Measurements from ENCODE around the gene ZSWIM6.

ZSWIM6 gene

DNA sequence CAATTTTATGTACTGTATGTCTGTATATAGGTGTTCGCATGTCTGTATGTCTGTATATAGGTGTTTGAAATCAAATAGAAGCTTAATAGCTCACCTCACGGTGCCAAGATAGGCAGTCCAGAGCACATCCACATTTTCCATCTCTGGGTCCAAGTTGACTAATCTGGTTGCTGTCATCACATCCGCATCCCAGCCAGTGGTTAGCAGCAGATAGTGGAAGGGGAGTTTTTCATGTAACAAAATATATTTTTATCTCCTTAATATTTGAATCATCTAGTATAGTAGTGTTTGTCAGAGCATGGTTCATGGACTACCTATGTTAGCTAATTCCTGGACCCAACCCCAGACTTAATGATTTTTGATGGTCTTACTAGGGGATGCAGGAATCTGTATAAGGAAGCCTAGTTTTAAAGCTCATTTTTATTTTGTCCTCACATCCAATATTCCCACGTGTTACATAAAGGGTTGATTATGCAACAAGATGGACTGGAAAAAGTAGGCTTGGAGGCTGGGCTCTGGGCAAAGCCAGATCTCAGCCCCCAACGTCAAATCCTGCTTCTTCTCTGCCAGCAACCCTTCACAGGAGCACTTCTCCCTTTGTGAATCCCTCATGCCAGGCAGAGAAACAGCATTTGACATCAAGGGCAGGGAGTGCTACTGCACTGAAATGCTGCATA is 219.7 kb downstream of the ZSWIM6 start:
- H3K27me3 ChIP-seq (replicated peaks; ENCODE audit: control insufficient read depth, insufficient read depth, low read length): no peaks in the 10 kb centered on the region
- no peak overlapping the region for H3K4me3 ChIP-seq (replicated peaks; ENCODE audit: low read depth, low read length)
- no peaks in the 10 kb centered on the region for H3K36me3 ChIP-seq (ENCODE audit: control insufficient read depth, insufficient read depth, low read length)
- DNase-seq (ENCODE audit: extremely low read depth, insufficient read length): no peak
- TF ChIP-seq, protein P1, sequence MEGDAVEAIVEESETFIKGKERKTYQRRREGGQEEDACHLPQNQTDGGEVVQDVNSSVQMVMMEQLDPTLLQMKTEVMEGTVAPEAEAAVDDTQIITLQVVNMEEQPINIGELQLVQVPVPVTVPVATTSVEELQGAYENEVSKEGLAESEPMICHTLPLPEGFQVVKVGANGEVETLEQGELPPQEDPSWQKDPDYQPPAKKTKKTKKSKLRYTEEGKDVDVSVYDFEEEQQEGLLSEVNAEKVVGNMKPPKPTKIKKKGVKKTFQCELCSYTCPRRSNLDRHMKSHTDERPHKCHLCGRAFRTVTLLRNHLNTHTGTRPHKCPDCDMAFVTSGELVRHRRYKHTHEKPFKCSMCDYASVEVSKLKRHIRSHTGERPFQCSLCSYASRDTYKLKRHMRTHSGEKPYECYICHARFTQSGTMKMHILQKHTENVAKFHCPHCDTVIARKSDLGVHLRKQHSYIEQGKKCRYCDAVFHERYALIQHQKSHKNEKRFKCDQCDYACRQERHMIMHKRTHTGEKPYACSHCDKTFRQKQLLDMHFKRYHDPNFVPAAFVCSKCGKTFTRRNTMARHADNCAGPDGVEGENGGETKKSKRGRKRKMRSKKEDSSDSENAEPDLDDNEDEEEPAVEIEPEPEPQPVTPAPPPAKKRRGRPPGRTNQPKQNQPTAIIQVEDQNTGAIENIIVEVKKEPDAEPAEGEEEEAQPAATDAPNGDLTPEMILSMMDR (IDR thresholded peaks at IDR 0.05; ENCODE audit: insufficient read depth, low read length, poor library complexity, severe bottlenecking): no peak

DNA sequence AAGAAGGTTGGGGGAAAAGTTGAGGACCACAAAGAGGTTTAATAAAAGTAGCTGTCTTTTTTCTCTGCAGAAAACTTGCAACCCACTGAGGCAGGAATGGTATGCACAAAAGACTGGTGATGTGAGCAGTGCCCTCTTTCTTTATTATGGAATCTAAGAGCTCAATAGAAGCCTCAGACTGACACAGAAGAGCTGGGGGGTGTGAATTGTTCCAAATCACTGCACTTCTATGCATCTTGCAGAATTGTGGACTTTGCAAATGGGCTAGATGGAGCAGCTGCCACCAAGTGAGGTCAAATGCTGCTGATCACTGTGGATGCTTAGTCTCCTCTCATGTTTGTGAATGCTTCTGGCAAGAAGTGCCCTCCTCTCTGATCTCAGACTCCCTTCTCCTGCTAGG is 227.1 kb downstream of the ZSWIM6 start:
- Histone ChIP-seq H3K36me3 (ENCODE audit: control insufficient read depth, insufficient read depth, low read length) (no peaks in the 10 kb centered on the region), H3K4me3 (replicated peaks; ENCODE audit: low read depth, low read length) (no peak overlapping the region), H3K27me3 (replicated peaks; ENCODE audit: control insufficient read depth, insufficient read depth, low read length) (no peaks in the 10 kb centered on the region; the same call in 1 of the 2 replicates)
- TF ChIP-seq, protein P1 (IDR thresholded peaks at IDR 0.05; ENCODE audit: insufficient read depth, low read length, poor library complexity, severe bottlenecking): no peak
- no peak for DNase-seq (ENCODE audit: extremely low read depth, insufficient read length)

DNA sequence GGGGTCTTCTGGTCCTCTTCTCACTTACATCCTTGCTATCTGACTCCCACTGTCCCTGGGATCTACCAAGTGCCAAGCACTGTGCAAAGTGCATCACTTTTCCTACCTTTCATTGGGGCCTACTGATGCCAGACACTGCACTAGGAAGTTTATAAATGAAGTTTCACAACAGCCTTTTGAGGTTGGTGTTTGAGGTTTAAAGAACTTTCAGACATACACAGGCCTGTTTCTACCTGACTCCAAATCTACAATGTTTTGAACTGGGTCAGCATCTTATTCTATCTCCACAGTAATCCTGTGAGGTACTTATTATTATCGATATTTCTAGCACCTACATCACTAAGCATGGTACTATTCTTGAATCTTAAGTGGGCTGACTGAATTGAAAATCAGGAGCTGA is 227.7 kb downstream of the ZSWIM6 start:
- Histone ChIP-seq H3K36me3 (ENCODE audit: control insufficient read depth, insufficient read depth, low read length) (no peaks in the 10 kb centered on the region), H3K27me3 (replicated peaks; ENCODE audit: control insufficient read depth, insufficient read depth, low read length) (no peaks in the 10 kb centered on the region; the same call in 1 of the 2 replicates), H3K4me3 (replicated peaks; ENCODE audit: low read depth, low read length) (no peak overlapping the region)
- TF ChIP-seq, protein P1 (IDR thresholded peaks at IDR 0.05; ENCODE audit: insufficient read depth, low read length, poor library complexity, severe bottlenecking): no peak
- no peak for DNase-seq (ENCODE audit: extremely low read depth, insufficient read length)

- DNase-seq (ENCODE audit: extremely low read depth, insufficient read length): no peak
- Histone ChIP-seq H3K36me3 (ENCODE audit: control insufficient read depth, insufficient read depth, low read length) (no peaks in the 10 kb centered on the region), H3K4me3 (replicated peaks; ENCODE audit: low read depth, low read length) (no peak overlapping the region), H3K27me3 (replicated peaks; ENCODE audit: control insufficient read depth, insufficient read depth, low read length) (no peaks in the 10 kb centered on the region; the same call in 1 of the 2 replicates)
- TF ChIP-seq, protein P1 (IDR thresholded peaks at IDR 0.05; ENCODE audit: insufficient read depth, low read length, poor library complexity, severe bottlenecking): no peak
Observed at GRCh38 chr5:61563401-61563800, 231.3 kb downstream of the ZSWIM6 start.

GRCh38 chr5:61567337-61567736 is 235.3 kb downstream of the ZSWIM6 start:
- Histone ChIP-seq H3K4me3 (replicated peaks; ENCODE audit: low read depth, low read length) (no peak overlapping the region), H3K36me3 (ENCODE audit: control insufficient read depth, insufficient read depth, low read length) (no peaks in the 10 kb centered on the region), H3K27me3 (replicated peaks; ENCODE audit: control insufficient read depth, insufficient read depth, low read length) (no peaks in the 10 kb centered on the region)
- TF ChIP-seq, protein P1 (IDR thresholded peaks at IDR 0.05; ENCODE audit: insufficient read depth, low read length, poor library complexity, severe bottlenecking): no peak
- DNase-seq (ENCODE audit: extremely low read depth, insufficient read length): no peak

DNA sequence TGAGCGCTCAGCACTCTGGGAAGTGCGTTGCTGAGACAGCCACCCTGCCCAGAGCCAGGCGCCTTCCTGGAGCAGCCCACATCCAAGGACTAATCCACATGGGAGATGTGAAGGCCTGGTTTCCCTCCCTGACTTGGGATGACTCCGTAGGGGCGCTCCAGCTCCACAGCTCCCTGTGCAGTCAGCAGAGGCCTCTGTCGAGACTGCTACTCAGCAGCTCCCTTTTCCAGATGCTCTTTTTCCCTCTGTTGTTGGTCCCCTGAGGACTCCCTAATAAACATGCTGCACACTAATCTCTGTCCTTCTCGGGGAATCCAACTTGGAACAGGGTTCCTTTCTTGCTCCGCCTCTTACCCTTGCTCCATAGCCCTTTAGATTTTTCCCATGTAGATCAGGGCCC is 237.3 kb downstream of the ZSWIM6 start:
- H3K27me3 ChIP-seq (replicated peaks; ENCODE audit: control insufficient read depth, insufficient read depth, low read length): no peaks in the 10 kb centered on the region
- H3K36me3 ChIP-seq (ENCODE audit: control insufficient read depth, insufficient read depth, low read length): no peaks in the 10 kb centered on the region
- no peak overlapping the region for H3K4me3 ChIP-seq (replicated peaks; ENCODE audit: low read depth, low read length)
- no peak for DNase-seq (ENCODE audit: extremely low read depth, insufficient read length)
- TF ChIP-seq, protein P1 (IDR thresholded peaks at IDR 0.05; ENCODE audit: insufficient read depth, low read length, poor library complexity, severe bottlenecking): no peak
